Measurements from ENCODE around the gene LARP4B. TPM values are rescaled to one million over a fixed set of nuclear protein-coding genes. Genes with fewer than 3 reads are reported as not detected.
"Not testable (repeated sequence)": the region's sequence is repeated elsewhere in the genome, so short reads cannot be mapped to it uniquely, and the experiment has no call there.

Gene LARP4B
- total RNA-seq, 2 experiments from 2014 or later: 66.7 to 69.3 TPM

GRCh38 chr10:778626-779330 is 152.7 kb downstream of the LARP4B start:
- CTCF ChIA-PET: no interaction called here
- H3K27ac Mint-ChIP-seq: no peak overlapping the region
- intact Hi-C loops (cut with micrococcal nuclease): no loop called here

GRCh38 chr10:777913-778479 is 153.5 kb downstream of the LARP4B start:
- no peaks in the 10 kb centered on the region for H3K9me3 Mint-ChIP-seq
- H3K27ac Mint-ChIP-seq: no peak overlapping the region
- no peak overlapping the region for H3K4me3 Mint-ChIP-seq
- intact Hi-C loops (cut with micrococcal nuclease): no loop called here
- no peaks in the 10 kb centered on the region for H3K4me1 Mint-ChIP-seq (ENCODE audit: low read depth)
- CTCF ChIA-PET: no interaction called here
- DNase-seq: no peak
- H3K36me3 Mint-ChIP-seq (ENCODE audit: low read depth): no peaks in the 10 kb centered on the region
- no peaks in the 10 kb centered on the region for H3K27me3 Mint-ChIP-seq (ENCODE audit: low read depth)

More at GRCh38 chr10:778626-779330, 152.7 kb downstream of the LARP4B start:
- H3K27me3 Mint-ChIP-seq (ENCODE audit: low read depth): no peaks in the 10 kb centered on the region
- DNase-seq: no peak
- H3K4me3 Mint-ChIP-seq: no peak overlapping the region
- no peaks in the 10 kb centered on the region for H3K4me1 Mint-ChIP-seq (ENCODE audit: low read depth)
- H3K9me3 Mint-ChIP-seq: no peaks in the 10 kb centered on the region
- no peaks in the 10 kb centered on the region for H3K36me3 Mint-ChIP-seq (ENCODE audit: low read depth)

- Mint-ChIP-seq H3K4me3 (no peak overlapping the region), H3K9me3 (no peaks in the 10 kb centered on the region), H3K36me3 (ENCODE audit: low read depth) (no peaks in the 10 kb centered on the region), H3K27ac (no peak overlapping the region), H3K27me3 (ENCODE audit: low read depth) (no peaks in the 10 kb centered on the region), H3K4me1 (ENCODE audit: low read depth) (no peaks in the 10 kb centered on the region)
- CTCF ChIA-PET: no interaction called here
- intact Hi-C loops (cut with micrococcal nuclease): no loop called here
- DNase-seq: no peak
Observed at GRCh38 chr10:776772-777171, 154.7 kb downstream of the LARP4B start.

- DNase-seq: no peak
- Mint-ChIP-seq H3K4me1 (ENCODE audit: low read depth) (no peaks in the 10 kb centered on the region), H3K36me3 (ENCODE audit: low read depth) (no peaks in the 10 kb centered on the region), H3K9me3 (no peaks in the 10 kb centered on the region), H3K27ac (no peak overlapping the region), H3K4me3 (no peak overlapping the region), H3K27me3 (ENCODE audit: low read depth) (no peaks in the 10 kb centered on the region)
- CTCF ChIA-PET: no interaction called here
- intact Hi-C loops (cut with micrococcal nuclease): no loop called here
Observed at GRCh38 chr10:775245-776075, 156.0 kb downstream of the LARP4B start.

- DNase-seq: no peak
- H3K4me3 Mint-ChIP-seq: no peak overlapping the region
- intact Hi-C loops (cut with micrococcal nuclease): no loop called here
Observed at GRCh38 chr10:774661-775244, 156.8 kb downstream of the LARP4B start.

GRCh38 chr10:774223-774622 is 157.3 kb downstream of the LARP4B start:
- Mint-ChIP-seq H3K9me3 (no peaks in the 10 kb centered on the region), H3K27me3 (ENCODE audit: low read depth) (no peaks in the 10 kb centered on the region), H3K36me3 (ENCODE audit: low read depth) (no peaks in the 10 kb centered on the region), H3K4me3 (no peak overlapping the region), H3K27ac (no peak overlapping the region), H3K4me1 (ENCODE audit: low read depth) (no peaks in the 10 kb centered on the region)
- CTCF ChIA-PET: no interaction called here
- intact Hi-C loops (cut with micrococcal nuclease): no loop called here
- DNase-seq: no peak

More at GRCh38 chr10:774661-775244, 156.8 kb downstream of the LARP4B start:
- no peaks in the 10 kb centered on the region for H3K36me3 Mint-ChIP-seq (ENCODE audit: low read depth)
- no peaks in the 10 kb centered on the region for H3K27me3 Mint-ChIP-seq (ENCODE audit: low read depth)
- CTCF ChIA-PET: no interaction called here
- no peak overlapping the region for H3K27ac Mint-ChIP-seq
- no peaks in the 10 kb centered on the region for H3K4me1 Mint-ChIP-seq (ENCODE audit: low read depth)
- no peaks in the 10 kb centered on the region for H3K9me3 Mint-ChIP-seq

- peaks cover 3% of the 10 kb centered on the region for H3K9me3 Mint-ChIP-seq
- H3K27ac Mint-ChIP-seq: no peak overlapping the region
- intact Hi-C loops (cut with micrococcal nuclease): no loop called here
- no peak overlapping the region for H3K4me3 Mint-ChIP-seq
- no peak for DNase-seq
- H3K4me1 Mint-ChIP-seq (ENCODE audit: low read depth): no peaks in the 10 kb centered on the region
- H3K36me3 Mint-ChIP-seq (ENCODE audit: low read depth): no peaks in the 10 kb centered on the region
- no peaks in the 10 kb centered on the region for H3K27me3 Mint-ChIP-seq (ENCODE audit: low read depth)
- CTCF ChIA-PET: no interaction called here
Observed at GRCh38 chr10:773562-774161, 157.8 kb downstream of the LARP4B start.

- no peak overlapping the region for H3K4me3 Mint-ChIP-seq
- H3K27me3 Mint-ChIP-seq (ENCODE audit: low read depth): no peaks in the 10 kb centered on the region
- no peak for DNase-seq
- H3K9me3 Mint-ChIP-seq: peaks cover 12% of the 10 kb centered on the region
- intact Hi-C loops (cut with micrococcal nuclease): no loop called here
- H3K27ac Mint-ChIP-seq: no peak overlapping the region
- no peaks in the 10 kb centered on the region for H3K4me1 Mint-ChIP-seq (ENCODE audit: low read depth)
- no peaks in the 10 kb centered on the region for H3K36me3 Mint-ChIP-seq (ENCODE audit: low read depth)
- CTCF ChIA-PET: no interaction called here
Observed at GRCh38 chr10:772227-772637, 159.3 kb downstream of the LARP4B start.

- peaks cover 13% of the 10 kb centered on the region for H3K9me3 Mint-ChIP-seq
- no peaks in the 10 kb centered on the region for H3K4me1 Mint-ChIP-seq (ENCODE audit: low read depth)
- CTCF ChIA-PET: no interaction called here
- H3K4me3 Mint-ChIP-seq: no peak overlapping the region
- H3K27me3 Mint-ChIP-seq (ENCODE audit: low read depth): no peaks in the 10 kb centered on the region
- H3K27ac Mint-ChIP-seq: no peak overlapping the region
- H3K36me3 Mint-ChIP-seq (ENCODE audit: low read depth): no peaks in the 10 kb centered on the region
- no peak for DNase-seq
- intact Hi-C loops (cut with micrococcal nuclease): no loop called here
Observed at GRCh38 chr10:771647-772046, 159.9 kb downstream of the LARP4B start.

- DNase-seq: no peak
- H3K36me3 Mint-ChIP-seq (ENCODE audit: low read depth): no peaks in the 10 kb centered on the region
- intact Hi-C loops (cut with micrococcal nuclease): no loop called here
- H3K27ac Mint-ChIP-seq: no peak overlapping the region
- H3K4me3 Mint-ChIP-seq: no peak overlapping the region
- CTCF ChIA-PET: no interaction called here
- peaks cover 13% of the 10 kb centered on the region for H3K9me3 Mint-ChIP-seq
- H3K4me1 Mint-ChIP-seq (ENCODE audit: low read depth): no peaks in the 10 kb centered on the region
- H3K27me3 Mint-ChIP-seq (ENCODE audit: low read depth): no peaks in the 10 kb centered on the region
Observed at GRCh38 chr10:770975-771374, 160.5 kb downstream of the LARP4B start.

GRCh38 chr10:770048-770712 is 161.3 kb downstream of the LARP4B start:
- DNase-seq; intact Hi-C loops (cut with micrococcal nuclease); H3K27ac Mint-ChIP-seq; H3K4me3 Mint-ChIP-seq; H3K36me3 Mint-ChIP-seq (ENCODE audit: low read depth); CTCF ChIA-PET; H3K4me1 Mint-ChIP-seq (ENCODE audit: low read depth); H3K27me3 Mint-ChIP-seq (ENCODE audit: low read depth): not testable (repeated sequence)
- H3K9me3 Mint-ChIP-seq: peaks cover 13% of the 10 kb centered on the region

- Mint-ChIP-seq H3K9me3 (peaks cover 13% of the 10 kb centered on the region), H3K4me1 (ENCODE audit: low read depth) (no peaks in the 10 kb centered on the region), H3K4me3 (no peak overlapping the region), H3K27me3 (ENCODE audit: low read depth) (peaks cover 7% of the 10 kb centered on the region), H3K36me3 (ENCODE audit: low read depth) (no peaks in the 10 kb centered on the region), H3K27ac (no peak overlapping the region)
- DNase-seq: no peak
- intact Hi-C loops (cut with micrococcal nuclease): no loop called here
- CTCF ChIA-PET: no interaction called here
Observed at GRCh38 chr10:767794-768193, 163.7 kb downstream of the LARP4B start.

All from activated naive CD4-positive, alpha-beta T cell treated with anti-CD3 and anti-CD28 coated beads for 36 hours (primary cell).